Measurements from ENCODE around the gene KCNJ8.
"Not testable (repeated sequence)": the region's sequence is repeated elsewhere in the genome, so short reads cannot be mapped to it uniquely, and the experiment has no call there.

KCNJ8 gene

GRCh38 chr12:21786041-21786531 is 11.6 kb upstream of the KCNJ8 start:
- no peak for DNase-seq (ENCODE audit: low read depth)

- not testable (repeated sequence) for DNase-seq (ENCODE audit: low read depth)
Measured at GRCh38 chr12:21782723-21783122, 8.2 kb upstream of the KCNJ8 start.

- DNase-seq (ENCODE audit: low read depth), result no peak
Measured at GRCh38 chr12:21780786-21781185, 6.3 kb upstream of the KCNJ8 start.

GRCh38 chr12:21776175-21776574 is 1.7 kb upstream of the KCNJ8 start:
- DNase-seq (ENCODE audit: low read depth), result no peak

- no peak for DNase-seq (ENCODE audit: low read depth)
Measured at GRCh38 chr12:21775133-21775820, 771 bp upstream of the KCNJ8 start.

GRCh38 chr12:21773806-21774205 is 700 bp downstream of the KCNJ8 start:
- no peak for DNase-seq (ENCODE audit: low read depth)

GRCh38 chr12:21773263-21773741 is 1.2 kb downstream of the KCNJ8 start:
- DNase-seq (ENCODE audit: low read depth), result no peak

GRCh38 chr12:21771311-21771710 is 3.2 kb downstream of the KCNJ8 start:
- no peak for DNase-seq (ENCODE audit: low read depth)

- no peak for DNase-seq (ENCODE audit: low read depth)
Measured at GRCh38 chr12:21769307-21769706, 5.2 kb downstream of the KCNJ8 start.

- DNase-seq (ENCODE audit: low read depth), result no peak
Measured at GRCh38 chr12:21766403-21766802, 8.1 kb downstream of the KCNJ8 start.

- no peak for DNase-seq (ENCODE audit: low read depth)
Measured at GRCh38 chr12:21764950-21765349, 9.6 kb downstream of the KCNJ8 start.

GRCh38 chr12:21764065-21764464 is 10.4 kb downstream of the KCNJ8 start:
- no peak for DNase-seq (ENCODE audit: low read depth)

GRCh38 chr12:21763531-21763930 is 11.0 kb downstream of the KCNJ8 start:
- DNase-seq (ENCODE audit: low read depth), result no peak

- no peak for DNase-seq (ENCODE audit: low read depth)
Measured at GRCh38 chr12:21759737-21760136, 14.8 kb downstream of the KCNJ8 start.

GRCh38 chr12:21757735-21758134 is 16.8 kb downstream of the KCNJ8 start:
- no peak for DNase-seq (ENCODE audit: low read depth)

- no peak for DNase-seq (ENCODE audit: low read depth)
Measured at GRCh38 chr12:21756699-21757098, 17.8 kb downstream of the KCNJ8 start.

- no peak for DNase-seq (ENCODE audit: low read depth)
Measured at GRCh38 chr12:21751517-21751916, 23.0 kb downstream of the KCNJ8 start.

GRCh38 chr12:21745258-21745657 is 29.2 kb downstream of the KCNJ8 start:
- no peak for DNase-seq (ENCODE audit: low read depth)

- DNase-seq (ENCODE audit: low read depth), result no peak
Measured at GRCh38 chr12:21731144-21731543, 43.4 kb downstream of the KCNJ8 start.

GRCh38 chr12:21725731-21726130 is 48.8 kb downstream of the KCNJ8 start:
- no peak for DNase-seq (ENCODE audit: low read depth)

GRCh38 chr12:21718944-21719650 is 55.4 kb downstream of the KCNJ8 start:
- DNase-seq (ENCODE audit: low read depth), result no peak

GRCh38 chr12:21718403-21718802 is 56.1 kb downstream of the KCNJ8 start:
- no peak for DNase-seq (ENCODE audit: low read depth)

GRCh38 chr12:21717767-21718166 is 56.7 kb downstream of the KCNJ8 start:
- no peak for DNase-seq (ENCODE audit: low read depth)

All from stimulated activated CD8-positive, alpha-beta memory T cell treated with anti-CD3 and anti-CD28 coated beads, Interleukin-4, amount 100 ng/mL, for 24 hours (primary cell).